Skin epidermis (tissue), 12 donors: ENCODE measurements around the gene CCT6B.

Experiments
- H3K27ac ChIP-seq, 21 experiments: fragments of 200-600 bp; sonication (generic) in 11 of 21; one replicate each; pipeline ENCODE4 v1.5.0; 2020; ENCODE audit warnings: mild to moderate bottlenecking in 3 of 21, inconsistent platforms in 2 of 21, moderate library complexity in 2 of 21
- H3K4me3 ChIP-seq, 7 experiments: fragments of 200-600 bp; sonication (generic) in 2 of 7; one replicate each; pipeline ENCODE4 v1.5.0; 2020; ENCODE audit warnings: inconsistent platforms in 2 of 7, mild to moderate bottlenecking in 2 of 7, moderate library complexity in 1 of 7

The CCT6B gene

GRCh38 chr17:34892461-34893249, 68.6 kb downstream of the CCT6B start:
- Histone ChIP-seq H3K4me3 (no peak overlapping the region), H3K27ac (no peak overlapping the region)

GRCh38 chr17:34886831-34887230, 74.4 kb downstream of the CCT6B start:
- Histone ChIP-seq H3K27ac (no peak overlapping the region), H3K4me3 (no peak overlapping the region)

- Histone ChIP-seq H3K27ac (no peak overlapping the region), H3K4me3 (no peak overlapping the region)
Observed at GRCh38 chr17:34885076-34885475, 76.2 kb downstream of the CCT6B start.

GRCh38 chr17:34884597-34884996, 76.7 kb downstream of the CCT6B start:
- H3K4me3 ChIP-seq = no peak overlapping the region
- no peak overlapping the region for H3K27ac ChIP-seq

GRCh38 chr17:34883106-34884000, 77.9 kb downstream of the CCT6B start:
- Histone ChIP-seq H3K4me3 (no peak overlapping the region), H3K27ac (no peak overlapping the region)

- Histone ChIP-seq H3K27ac (no peak overlapping the region), H3K4me3 (no peak overlapping the region)
Observed at GRCh38 chr17:34879146-34879545, 82.1 kb downstream of the CCT6B start.
